ENCODE results near the gene KRTAP4-12. TPM values are rescaled to one million over a fixed set of nuclear protein-coding genes. Genes with fewer than 3 reads are reported as not detected.

KRTAP4-12 gene
- total and polyA plus RNA-seq, 2 of the 13 experiments (the other 11 are each of a cell fraction or from before 2014, with no cell fraction given) = not detected

DNA sequence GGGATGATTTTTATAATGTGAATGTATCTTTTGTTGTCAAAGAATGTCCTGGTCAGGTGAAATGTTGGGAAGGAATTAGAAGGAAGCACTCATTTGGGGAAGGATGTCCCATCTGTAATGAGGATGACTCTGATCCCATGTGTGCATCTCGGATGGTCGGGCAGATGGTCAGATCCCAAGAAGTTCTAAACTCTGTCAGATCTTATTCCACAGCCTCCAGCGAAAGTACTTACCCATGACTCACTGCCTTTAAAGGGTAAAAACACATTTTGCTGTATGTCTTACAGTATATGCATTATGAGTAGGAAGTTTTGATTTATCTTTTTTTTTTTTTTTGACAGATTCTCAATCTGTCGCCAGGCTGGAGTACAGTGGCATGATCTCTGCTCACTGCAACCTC, 5.3 kb downstream of the KRTAP4-12 start:
- H2AFZ ChIP-seq (ENCODE audit: low read length) = no peak overlapping the region
- no peak for TF ChIP-seq ZNF501 (CRISPR knock-in tag; IDR thresholded peaks at IDR 0.05)
- TF ChIP-seq ZNF264 (CRISPR knock-in tag; IDR thresholded peaks at IDR 0.05) = no peak
- no peak for TF ChIP-seq ZNF713 (CRISPR knock-in tag; IDR thresholded peaks at IDR 0.05)
- TF ChIP-seq ZNF678 (CRISPR knock-in tag; IDR thresholded peaks at IDR 0.05) = no peak
- TF ChIP-seq, protein P1, sequence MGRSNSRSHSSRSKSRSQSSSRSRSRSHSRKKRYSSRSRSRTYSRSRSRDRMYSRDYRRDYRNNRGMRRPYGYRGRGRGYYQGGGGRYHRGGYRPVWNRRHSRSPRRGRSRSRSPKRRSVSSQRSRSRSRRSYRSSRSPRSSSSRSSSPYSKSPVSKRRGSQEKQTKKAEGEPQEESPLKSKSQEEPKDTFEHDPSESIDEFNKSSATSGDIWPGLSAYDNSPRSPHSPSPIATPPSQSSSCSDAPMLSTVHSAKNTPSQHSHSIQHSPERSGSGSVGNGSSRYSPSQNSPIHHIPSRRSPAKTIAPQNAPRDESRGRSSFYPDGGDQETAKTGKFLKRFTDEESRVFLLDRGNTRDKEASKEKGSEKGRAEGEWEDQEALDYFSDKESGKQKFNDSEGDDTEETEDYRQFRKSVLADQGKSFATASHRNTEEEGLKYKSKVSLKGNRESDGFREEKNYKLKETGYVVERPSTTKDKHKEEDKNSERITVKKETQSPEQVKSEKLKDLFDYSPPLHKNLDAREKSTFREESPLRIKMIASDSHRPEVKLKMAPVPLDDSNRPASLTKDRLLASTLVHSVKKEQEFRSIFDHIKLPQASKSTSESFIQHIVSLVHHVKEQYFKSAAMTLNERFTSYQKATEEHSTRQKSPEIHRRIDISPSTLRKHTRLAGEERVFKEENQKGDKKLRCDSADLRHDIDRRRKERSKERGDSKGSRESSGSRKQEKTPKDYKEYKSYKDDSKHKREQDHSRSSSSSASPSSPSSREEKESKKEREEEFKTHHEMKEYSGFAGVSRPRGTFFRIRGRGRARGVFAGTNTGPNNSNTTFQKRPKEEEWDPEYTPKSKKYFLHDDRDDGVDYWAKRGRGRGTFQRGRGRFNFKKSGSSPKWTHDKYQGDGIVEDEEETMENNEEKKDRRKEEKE (IDR thresholded peaks at IDR 0.05) = no peak
- TF ChIP-seq RFX5 (IDR thresholded peaks at IDR 0.05; ENCODE audit: low read depth, low read length) = no peak
- TF ChIP-seq, protein P2, sequence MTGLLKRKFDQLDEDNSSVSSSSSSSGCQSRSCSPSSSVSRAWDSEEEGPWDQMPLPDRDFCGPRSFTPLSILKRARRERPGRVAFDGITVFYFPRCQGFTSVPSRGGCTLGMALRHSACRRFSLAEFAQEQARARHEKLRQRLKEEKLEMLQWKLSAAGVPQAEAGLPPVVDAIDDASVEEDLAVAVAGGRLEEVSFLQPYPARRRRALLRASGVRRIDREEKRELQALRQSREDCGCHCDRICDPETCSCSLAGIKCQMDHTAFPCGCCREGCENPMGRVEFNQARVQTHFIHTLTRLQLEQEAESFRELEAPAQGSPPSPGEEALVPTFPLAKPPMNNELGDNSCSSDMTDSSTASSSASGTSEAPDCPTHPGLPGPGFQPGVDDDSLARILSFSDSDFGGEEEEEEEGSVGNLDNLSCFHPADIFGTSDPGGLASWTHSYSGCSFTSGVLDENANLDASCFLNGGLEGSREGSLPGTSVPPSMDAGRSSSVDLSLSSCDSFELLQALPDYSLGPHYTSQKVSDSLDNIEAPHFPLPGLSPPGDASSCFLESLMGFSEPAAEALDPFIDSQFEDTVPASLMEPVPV (CRISPR knock-in tag; IDR thresholded peaks at IDR 0.05) = no peak
- TF ChIP-seq ESRRA (CRISPR knock-in tag; IDR thresholded peaks at IDR 0.05; ENCODE audit: low read depth) = no peak
- TF ChIP-seq ZNF451 (CRISPR knock-in tag; IDR thresholded peaks at IDR 0.05) = no peak
- TF ChIP-seq, protein P3, sequence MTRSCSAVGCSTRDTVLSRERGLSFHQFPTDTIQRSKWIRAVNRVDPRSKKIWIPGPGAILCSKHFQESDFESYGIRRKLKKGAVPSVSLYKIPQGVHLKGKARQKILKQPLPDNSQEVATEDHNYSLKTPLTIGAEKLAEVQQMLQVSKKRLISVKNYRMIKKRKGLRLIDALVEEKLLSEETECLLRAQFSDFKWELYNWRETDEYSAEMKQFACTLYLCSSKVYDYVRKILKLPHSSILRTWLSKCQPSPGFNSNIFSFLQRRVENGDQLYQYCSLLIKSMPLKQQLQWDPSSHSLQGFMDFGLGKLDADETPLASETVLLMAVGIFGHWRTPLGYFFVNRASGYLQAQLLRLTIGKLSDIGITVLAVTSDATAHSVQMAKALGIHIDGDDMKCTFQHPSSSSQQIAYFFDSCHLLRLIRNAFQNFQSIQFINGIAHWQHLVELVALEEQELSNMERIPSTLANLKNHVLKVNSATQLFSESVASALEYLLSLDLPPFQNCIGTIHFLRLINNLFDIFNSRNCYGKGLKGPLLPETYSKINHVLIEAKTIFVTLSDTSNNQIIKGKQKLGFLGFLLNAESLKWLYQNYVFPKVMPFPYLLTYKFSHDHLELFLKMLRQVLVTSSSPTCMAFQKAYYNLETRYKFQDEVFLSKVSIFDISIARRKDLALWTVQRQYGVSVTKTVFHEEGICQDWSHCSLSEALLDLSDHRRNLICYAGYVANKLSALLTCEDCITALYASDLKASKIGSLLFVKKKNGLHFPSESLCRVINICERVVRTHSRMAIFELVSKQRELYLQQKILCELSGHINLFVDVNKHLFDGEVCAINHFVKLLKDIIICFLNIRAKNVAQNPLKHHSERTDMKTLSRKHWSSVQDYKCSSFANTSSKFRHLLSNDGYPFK (CRISPR knock-in tag; IDR thresholded peaks at IDR 0.05; ENCODE audit: borderline replicate concordance) = no peak
- no peak for TF ChIP-seq TMF1 (CRISPR knock-in tag; IDR thresholded peaks at IDR 0.05; ENCODE audit: low read depth)
- TF ChIP-seq, protein P4, sequence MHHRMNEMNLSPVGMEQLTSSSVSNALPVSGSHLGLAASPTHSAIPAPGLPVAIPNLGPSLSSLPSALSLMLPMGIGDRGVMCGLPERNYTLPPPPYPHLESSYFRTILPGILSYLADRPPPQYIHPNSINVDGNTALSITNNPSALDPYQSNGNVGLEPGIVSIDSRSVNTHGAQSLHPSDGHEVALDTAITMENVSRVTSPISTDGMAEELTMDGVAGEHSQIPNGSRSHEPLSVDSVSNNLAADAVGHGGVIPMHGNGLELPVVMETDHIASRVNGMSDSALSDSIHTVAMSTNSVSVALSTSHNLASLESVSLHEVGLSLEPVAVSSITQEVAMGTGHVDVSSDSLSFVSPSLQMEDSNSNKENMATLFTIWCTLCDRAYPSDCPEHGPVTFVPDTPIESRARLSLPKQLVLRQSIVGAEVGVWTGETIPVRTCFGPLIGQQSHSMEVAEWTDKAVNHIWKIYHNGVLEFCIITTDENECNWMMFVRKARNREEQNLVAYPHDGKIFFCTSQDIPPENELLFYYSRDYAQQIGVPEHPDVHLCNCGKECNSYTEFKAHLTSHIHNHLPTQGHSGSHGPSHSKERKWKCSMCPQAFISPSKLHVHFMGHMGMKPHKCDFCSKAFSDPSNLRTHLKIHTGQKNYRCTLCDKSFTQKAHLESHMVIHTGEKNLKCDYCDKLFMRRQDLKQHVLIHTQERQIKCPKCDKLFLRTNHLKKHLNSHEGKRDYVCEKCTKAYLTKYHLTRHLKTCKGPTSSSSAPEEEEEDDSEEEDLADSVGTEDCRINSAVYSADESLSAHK (CRISPR knock-in tag; IDR thresholded peaks at IDR 0.05; ENCODE audit: borderline replicate concordance) = no peak
- no peak for TF ChIP-seq PHF8 (CRISPR knock-in tag; IDR thresholded peaks at IDR 0.05)
- no peak for TF ChIP-seq NR2F6 (IDR thresholded peaks at IDR 0.05)
- TF ChIP-seq NR2F6 (CRISPR knock-in tag; IDR thresholded peaks at IDR 0.05) = no peak
- TF ChIP-seq, protein P5, sequence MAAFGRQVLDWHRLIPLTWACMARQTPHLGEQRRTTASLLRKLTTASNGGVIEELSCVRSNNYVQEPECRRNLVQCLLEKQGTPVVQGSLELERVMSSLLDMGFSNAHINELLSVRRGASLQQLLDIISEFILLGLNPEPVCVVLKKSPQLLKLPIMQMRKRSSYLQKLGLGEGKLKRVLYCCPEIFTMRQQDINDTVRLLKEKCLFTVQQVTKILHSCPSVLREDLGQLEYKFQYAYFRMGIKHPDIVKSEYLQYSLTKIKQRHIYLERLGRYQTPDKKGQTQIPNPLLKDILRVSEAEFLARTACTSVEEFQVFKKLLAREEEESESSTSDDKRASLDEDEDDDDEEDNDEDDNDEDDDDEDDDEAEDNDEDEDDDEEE (CRISPR knock-in tag; IDR thresholded peaks at IDR 0.05) = no peak

More for the DNA sequence above, 5.3 kb downstream of the KRTAP4-12 start:
- no peak for DNase-seq (ENCODE audit: low spot score)
- in situ Hi-C loops (cut with HindIII; ENCODE audit: extremely low pct_ligation_motif_present, low pct_unique_long_range_greater_than_20kb) (no loop called here), intact Hi-C loops (cut with micrococcal nuclease; ENCODE audit: unreplicated experiment) (no loop called here)
- H3K9ac ChIP-seq (ENCODE audit: insufficient read depth, low read depth, low read length) = no peak overlapping the region
- H3K79me2 ChIP-seq (ENCODE audit: insufficient read depth, low read length) = no peaks in the 10 kb centered on the region
- H3K36me3 ChIP-seq (replicated peaks in 1 of 2; ENCODE audit: control insufficient read depth in 1 of 2, insufficient read depth in 2 of 2, low read length in 2 of 2) = no peaks in the 10 kb centered on the region
- no peak overlapping the region for H3K4me2 ChIP-seq (ENCODE audit: low read depth, low read length)
- H3K4me1 ChIP-seq (ENCODE audit: insufficient read depth, low read length) = no peaks in the 10 kb centered on the region
- H3K27ac ChIP-seq (ENCODE audit: extremely low read length, insufficient read depth, low read length) = no peak overlapping the region
- peaks cover 0 to 4% of the 10 kb centered on the region in 2 experiments; a peak in 2 of 5 replicates for H3K27me3 ChIP-seq (ENCODE audit: control insufficient read depth in 1 of 2, insufficient read depth in 2 of 2, low read length in 2 of 2)
- H4K20me1 ChIP-seq (ENCODE audit: insufficient read depth, low read length) = no peaks in the 10 kb centered on the region
- FAIRE-seq = no peak
- WGBS (ENCODE audit: low lambda C conversion rate) = 60% methylated on average over 4 of the region's 4 CpGs
- H3K4me3 ChIP-seq (replicated peaks in 1 of 3; ENCODE audit: insufficient read depth in 1 of 3, low read depth in 2 of 3, low read length in 3 of 3) = no peak overlapping the region
- no TSS peak for BruUV-seq (replicated peaks)
- no peaks in the 10 kb centered on the region for H3K9me3 ChIP-seq (ENCODE audit: low read length)
- ATAC-seq = no peak
- ChIA-PET CTCF (ENCODE audit: low intra/inter-chr PET ratio, low total read pairs) (no interaction called here), POLR2A (no interaction called here)
